Endodermal cell (in vitro differentiated cells): ENCODE data around the gene BACH1. TPM values are rescaled to one million over a fixed set of nuclear protein-coding genes. Genes with fewer than 3 reads are reported as not detected.

Source experiments
- DNase-seq: peaks from one replicate; pipeline ENCODE4 v3.0.0-alpha.2; 2017
- H3K27ac ChIP-seq: 2 replicates; pipeline ENCODE4 v1.5.1; 2013; ENCODE audit warnings: mild to moderate bottlenecking, low read depth, low read length, moderate library complexity
- H3K27me3 ChIP-seq: 2 replicates; pipeline ENCODE4 v1.6.1; 2013; ENCODE audit warnings: mild to moderate bottlenecking, low read length, moderate library complexity; ENCODE audit not compliant: insufficient read depth, control insufficient read depth, poor library complexity, severe bottlenecking
- H3K36me3 ChIP-seq: 2 replicates; pipeline ENCODE4 v1.7.0; 2013; ENCODE audit warnings: mild to moderate bottlenecking, low read length, moderate library complexity; ENCODE audit not compliant: control insufficient read depth, insufficient read depth
- H3K4me1 ChIP-seq: one replicate; pipeline ENCODE4 v1.7.0; 2013; ENCODE audit warnings: low read length; ENCODE audit not compliant: control insufficient read depth, insufficient read depth
- H3K4me3 ChIP-seq: 2 replicates; pipeline ENCODE4 v1.5.1; 2013; ENCODE audit warnings: mild to moderate bottlenecking, low read length, moderate library complexity
- H3K9ac ChIP-seq: 2 replicates; pipeline ENCODE4 v1.6.1; 2013; ENCODE audit warnings: mild to moderate bottlenecking, low read length, moderate library complexity; ENCODE audit not compliant: poor library complexity, severe bottlenecking; ENCODE audit errors: extremely low read depth
- H3K9me3 ChIP-seq: 2 replicates; pipeline ENCODE4 v1.6.1; 2013; ENCODE audit warnings: mild to moderate bottlenecking, low read length, moderate library complexity; ENCODE audit not compliant: control insufficient read depth
- H3K27ac Mint-ChIP-seq: 2 replicates; pipeline ENCODE4 v1.8.0; 2020; ENCODE audit warnings: mixed read lengths
- H3K27me3 Mint-ChIP-seq: 2 replicates; pipeline ENCODE4 v1.8.0; 2021; ENCODE audit warnings: mild to moderate bottlenecking, mixed read lengths; ENCODE audit not compliant: insufficient read depth
- H3K36me3 Mint-ChIP-seq: 2 replicates; pipeline ENCODE4 v1.8.0; 2020; ENCODE audit warnings: low read depth, mixed read lengths
- H3K4me1 Mint-ChIP-seq: 2 replicates; pipeline ENCODE4 v1.8.0; 2020; ENCODE audit warnings: mixed read lengths
- H3K4me3 Mint-ChIP-seq: 2 replicates; pipeline ENCODE4 v1.8.0; 2020; ENCODE audit warnings: mild to moderate bottlenecking, moderate library complexity, mixed read lengths
- H3K9me3 Mint-ChIP-seq: 2 replicates; pipeline ENCODE4 v1.8.0; 2020; ENCODE audit warnings: mild to moderate bottlenecking, mixed read lengths
- WGBS, 2 experiments: methylation state at CpG; one replicate each; pipeline versions ENCODE4 v1.1.5 to v1.1.7; 2013; ENCODE audit warnings: missing lambda C conversion rate in 2 of 2, mixed read lengths in 1 of 2; ENCODE audit not compliant: insufficient coverage in 1 of 2, insufficient read length in 1 of 2; 5-methylcytosine and 5-hydroxymethylcytosine counted together
- total RNA-seq, 2 donors: library from RNA; stranded (reverse); fragmentation: NEBNext Ultra II Directional in 1 of 2; extraction: Animal tissue kit (Norgen Biotek cat#: 25700) in 1 of 2; gene quantifications; 2 replicates in 1 of 2; 3 replicates in 1 of 2; pipeline ENCODE4 v1.2.1, GENCODE V29; 2021
- TF ChIP-seq, protein P1 (sequence below): fragments of 200-600 bp; sonication (generic); conservative IDR thresholded peaks from 2 replicates; pipeline ENCODE4 v1.5.0; 2021; ENCODE audit warnings: antibody characterized with exemption, mild to moderate bottlenecking

Gene BACH1
- total RNA-seq, 2 donors from 2014 or later: 61.3 to 64.9 TPM

DNA sequence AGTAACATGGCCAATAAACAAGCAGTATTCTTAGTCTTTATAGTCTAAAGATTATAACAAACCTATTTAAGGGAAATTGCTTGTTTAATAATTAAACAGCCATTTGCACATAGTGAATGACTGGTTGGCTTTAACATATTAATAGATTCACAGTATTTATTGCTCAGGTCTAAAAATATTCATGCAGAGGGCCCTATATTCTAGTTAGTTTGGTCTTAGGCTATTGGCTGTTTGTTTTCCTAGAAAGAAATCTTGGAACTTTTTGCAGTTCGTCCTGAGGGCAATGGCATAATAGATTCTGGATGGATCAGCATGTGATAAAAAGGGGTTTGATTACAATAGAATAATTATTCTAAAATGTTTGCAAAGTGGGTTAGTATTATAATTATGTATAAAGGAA is 34.7 kb downstream of the BACH1 start:
- H3K27ac Mint-ChIP-seq: no peak overlapping the region
- H3K36me3 Mint-ChIP-seq: peaks cover 23% of the 10 kb centered on the region
- no peak overlapping the region for H3K4me3 Mint-ChIP-seq
- H3K36me3 ChIP-seq: peaks cover 46% of the 10 kb centered on the region
- H3K4me1 ChIP-seq: no peaks in the 10 kb centered on the region
- no peak overlapping the region for H3K9ac ChIP-seq
- DNase-seq: no peak
- H3K27me3 Mint-ChIP-seq: no peaks in the 10 kb centered on the region
- no peak overlapping the region for H3K27ac ChIP-seq
- H3K4me3 ChIP-seq: no peak overlapping the region
- H3K9me3 Mint-ChIP-seq: no peaks in the 10 kb centered on the region
- no peaks in the 10 kb centered on the region for H3K27me3 ChIP-seq
- no peaks in the 10 kb centered on the region for H3K4me1 Mint-ChIP-seq
- WGBS, 2 experiments: 83 to 100% methylated on average over 1 of the region's 1 CpG
- no peaks in the 10 kb centered on the region for H3K9me3 ChIP-seq
- TF ChIP-seq, protein P1, sequence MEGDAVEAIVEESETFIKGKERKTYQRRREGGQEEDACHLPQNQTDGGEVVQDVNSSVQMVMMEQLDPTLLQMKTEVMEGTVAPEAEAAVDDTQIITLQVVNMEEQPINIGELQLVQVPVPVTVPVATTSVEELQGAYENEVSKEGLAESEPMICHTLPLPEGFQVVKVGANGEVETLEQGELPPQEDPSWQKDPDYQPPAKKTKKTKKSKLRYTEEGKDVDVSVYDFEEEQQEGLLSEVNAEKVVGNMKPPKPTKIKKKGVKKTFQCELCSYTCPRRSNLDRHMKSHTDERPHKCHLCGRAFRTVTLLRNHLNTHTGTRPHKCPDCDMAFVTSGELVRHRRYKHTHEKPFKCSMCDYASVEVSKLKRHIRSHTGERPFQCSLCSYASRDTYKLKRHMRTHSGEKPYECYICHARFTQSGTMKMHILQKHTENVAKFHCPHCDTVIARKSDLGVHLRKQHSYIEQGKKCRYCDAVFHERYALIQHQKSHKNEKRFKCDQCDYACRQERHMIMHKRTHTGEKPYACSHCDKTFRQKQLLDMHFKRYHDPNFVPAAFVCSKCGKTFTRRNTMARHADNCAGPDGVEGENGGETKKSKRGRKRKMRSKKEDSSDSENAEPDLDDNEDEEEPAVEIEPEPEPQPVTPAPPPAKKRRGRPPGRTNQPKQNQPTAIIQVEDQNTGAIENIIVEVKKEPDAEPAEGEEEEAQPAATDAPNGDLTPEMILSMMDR: no peak

- H3K27ac ChIP-seq: no peak overlapping the region
- H3K9me3 Mint-ChIP-seq: no peaks in the 10 kb centered on the region
- no peaks in the 10 kb centered on the region for H3K27me3 Mint-ChIP-seq
- H3K4me1 Mint-ChIP-seq: peaks cover 2% of the 10 kb centered on the region
- H3K36me3 ChIP-seq: peaks cover 33% of the 10 kb centered on the region
- no peak overlapping the region for H3K9ac ChIP-seq
- no peak overlapping the region for H3K4me3 Mint-ChIP-seq
- peaks cover 20% of the 10 kb centered on the region for H3K36me3 Mint-ChIP-seq
- no peaks in the 10 kb centered on the region for H3K4me1 ChIP-seq
- H3K4me3 ChIP-seq: no peak overlapping the region
- 95 to 100% methylated on average over 2 to 9 of the region's 11 CpGs for WGBS, 2 experiments
- TF ChIP-seq, protein P1: peak; percentile 16
- no peak for DNase-seq
- H3K27me3 ChIP-seq: no peaks in the 10 kb centered on the region
- H3K9me3 ChIP-seq: no peaks in the 10 kb centered on the region
- no peak overlapping the region for H3K27ac Mint-ChIP-seq
Observed at GRCh38 chr21:29334717-29335428, 36.2 kb downstream of the BACH1 start.

- Histone ChIP-seq H3K9me3 (no peaks in the 10 kb centered on the region), H3K36me3 (peaks cover 31% of the 10 kb centered on the region), H3K27ac (no peak overlapping the region), H3K4me1 (no peaks in the 10 kb centered on the region), H3K27me3 (no peaks in the 10 kb centered on the region), H3K9ac (no peak overlapping the region), H3K4me3 (no peak overlapping the region)
- Mint-ChIP-seq H3K27me3 (no peaks in the 10 kb centered on the region), H3K4me1 (peaks cover 9% of the 10 kb centered on the region), H3K4me3 (no peak overlapping the region), H3K9me3 (no peaks in the 10 kb centered on the region), H3K36me3 (peaks cover 17% of the 10 kb centered on the region), H3K27ac (no peak overlapping the region)
- TF ChIP-seq, protein P1: peak; percentile 42
- DNase-seq: no peak
- 99 to 100% methylated on average over 2 to 3 of the region's 3 CpGs for WGBS, 2 experiments
Observed at GRCh38 chr21:29335720-29336119, 37.0 kb downstream of the BACH1 start.
